Measurements from ENCODE around the gene RAP1GAP.
"Not testable (repeated sequence)": the region's sequence is repeated elsewhere in the genome, so short reads cannot be mapped to it uniquely, and the experiment has no call there.

The RAP1GAP gene

DNA sequence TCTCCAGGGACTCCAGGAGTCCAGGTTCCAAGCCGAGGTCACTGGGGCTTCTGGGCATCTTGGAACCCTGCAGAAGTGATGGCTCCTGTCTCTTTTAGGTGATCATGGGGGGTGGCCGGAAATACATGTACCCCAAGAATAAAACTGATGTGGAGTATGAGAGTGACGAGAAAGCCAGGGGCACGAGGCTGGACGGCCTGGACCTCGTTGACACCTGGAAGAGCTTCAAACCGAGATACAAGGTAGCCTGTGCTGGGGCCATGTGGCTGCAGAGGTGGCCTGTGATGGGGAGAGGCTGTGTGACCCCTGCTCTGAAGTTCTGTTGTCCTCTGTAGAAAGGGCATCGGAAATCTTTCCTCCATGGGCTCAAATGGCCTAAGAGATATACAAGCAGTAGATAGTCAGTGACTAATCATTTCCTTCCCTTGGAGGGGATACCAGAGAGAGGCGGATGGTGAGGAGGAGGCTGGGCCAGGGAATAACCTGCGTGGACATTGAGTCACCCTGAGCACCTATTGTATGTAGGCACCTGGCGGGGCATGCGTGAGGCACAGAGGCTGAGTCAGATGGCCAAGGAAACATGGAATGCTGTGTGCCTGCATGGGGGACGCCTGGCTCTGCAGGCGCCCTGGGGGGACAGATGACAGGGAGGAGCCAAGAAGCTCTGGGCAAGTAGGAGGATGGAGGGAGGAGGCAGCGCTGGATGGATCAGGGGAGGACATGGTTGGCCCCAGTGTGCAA lies 101.0 kb downstream of the RAP1GAP start:
- no peak for DNase-seq

DNA sequence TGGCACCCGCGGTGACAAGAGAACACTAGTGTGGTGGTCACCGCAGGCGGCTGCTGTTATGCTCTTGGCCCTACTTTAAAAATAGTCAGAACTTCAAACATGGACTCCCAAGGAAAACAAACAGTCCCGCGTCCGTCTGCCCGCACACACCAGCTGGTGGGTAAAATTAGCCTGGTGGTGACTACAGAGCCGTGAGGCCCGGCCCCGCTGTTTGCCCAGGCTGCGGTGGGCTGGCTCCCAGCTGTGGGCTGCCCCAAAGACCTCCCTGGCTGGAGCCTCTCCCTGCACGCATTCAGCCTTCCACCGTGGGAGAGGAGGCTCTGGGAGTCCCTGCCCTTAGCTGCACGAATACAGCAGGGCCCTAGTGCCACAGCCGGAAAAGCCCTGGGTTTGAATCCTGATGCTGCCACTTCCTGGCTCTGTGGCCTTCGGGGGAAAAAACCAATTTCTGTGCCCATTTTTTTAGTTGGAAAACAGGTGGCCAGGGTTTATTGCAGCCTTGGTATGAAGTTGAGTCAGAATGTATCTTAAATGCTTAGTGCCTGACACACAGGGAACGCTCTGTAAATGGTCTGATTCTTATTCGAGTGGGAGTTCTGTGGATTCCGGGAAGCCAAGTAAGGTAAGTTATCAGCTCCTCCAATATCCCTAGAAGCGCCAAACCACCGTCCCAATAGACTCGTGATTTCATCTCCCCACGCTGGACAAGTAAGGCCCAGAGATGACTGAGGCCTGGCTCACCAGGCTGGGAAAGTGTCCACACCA lies 101.7 kb downstream of the RAP1GAP start:
- no peak for DNase-seq

DNA sequence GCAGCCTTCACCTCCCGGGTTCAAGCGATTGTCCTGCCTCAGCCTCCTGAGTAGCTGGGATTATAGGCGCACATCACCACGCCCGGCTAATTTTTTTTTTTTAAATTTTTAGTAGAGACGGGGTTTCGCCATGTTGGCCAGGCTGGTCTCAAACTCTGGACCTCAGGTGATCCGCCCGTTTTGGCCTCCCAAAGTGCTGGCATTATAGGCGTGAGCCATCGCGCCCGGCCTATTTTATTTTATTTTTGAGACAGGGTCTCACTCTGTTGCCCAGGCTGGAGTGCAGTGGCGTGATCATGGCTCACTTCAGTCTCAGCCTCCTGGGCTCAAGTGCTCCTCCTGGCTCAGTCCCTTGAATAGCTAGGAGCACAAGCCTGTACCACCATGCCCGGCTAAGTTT lies 102.8 kb downstream of the RAP1GAP start:
- DNase-seq, result not testable (repeated sequence)

DNA sequence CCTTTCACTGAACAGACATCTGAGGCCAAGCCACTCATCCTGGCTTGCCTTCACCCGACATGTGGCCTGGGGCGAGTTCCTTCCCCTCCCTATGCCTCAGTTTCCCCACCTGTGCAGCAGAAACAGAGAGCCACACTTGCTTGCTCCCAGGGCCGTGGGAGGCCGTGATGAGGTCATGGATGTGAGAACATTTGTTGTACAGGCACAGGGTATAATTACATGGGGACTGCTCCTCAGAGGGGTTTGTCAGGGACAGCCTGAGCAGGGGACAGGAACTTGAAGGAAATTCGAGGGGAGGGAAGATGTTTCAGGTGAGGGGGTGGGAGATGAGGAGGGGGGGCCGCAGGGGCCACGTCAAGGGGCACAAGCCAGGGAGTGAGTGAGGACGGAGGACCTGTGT lies 103.9 kb downstream of the RAP1GAP start:
- DNase-seq, result no peak

DNA sequence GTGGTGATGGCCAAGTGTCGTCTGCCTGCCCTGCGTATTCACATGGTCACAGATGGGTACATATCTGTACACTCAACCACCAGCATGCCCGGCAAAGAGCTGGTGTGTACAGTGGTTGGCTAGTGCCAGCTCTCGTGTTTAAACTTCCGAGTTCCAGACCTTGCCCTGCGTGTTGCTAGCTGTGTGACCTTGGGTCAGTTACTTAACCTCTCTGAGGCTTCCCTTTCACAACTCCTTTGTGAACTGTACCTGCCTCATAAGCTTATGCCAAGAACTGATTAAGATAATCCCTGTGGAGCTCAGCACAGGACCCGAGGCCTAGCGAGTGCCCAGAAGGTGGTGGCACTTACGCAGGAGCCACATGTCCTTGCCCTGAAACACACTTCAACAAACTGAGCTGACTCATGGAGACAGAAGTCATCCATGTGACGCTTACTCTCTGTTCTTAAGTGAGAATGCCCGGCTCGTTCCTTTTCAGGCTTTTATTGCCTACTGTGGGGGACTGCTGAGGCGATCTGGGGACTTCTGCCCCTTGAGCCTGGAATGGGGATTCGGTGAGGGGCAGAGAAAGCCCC lies 104.5 kb downstream of the RAP1GAP start:
- no peak for DNase-seq

DNA sequence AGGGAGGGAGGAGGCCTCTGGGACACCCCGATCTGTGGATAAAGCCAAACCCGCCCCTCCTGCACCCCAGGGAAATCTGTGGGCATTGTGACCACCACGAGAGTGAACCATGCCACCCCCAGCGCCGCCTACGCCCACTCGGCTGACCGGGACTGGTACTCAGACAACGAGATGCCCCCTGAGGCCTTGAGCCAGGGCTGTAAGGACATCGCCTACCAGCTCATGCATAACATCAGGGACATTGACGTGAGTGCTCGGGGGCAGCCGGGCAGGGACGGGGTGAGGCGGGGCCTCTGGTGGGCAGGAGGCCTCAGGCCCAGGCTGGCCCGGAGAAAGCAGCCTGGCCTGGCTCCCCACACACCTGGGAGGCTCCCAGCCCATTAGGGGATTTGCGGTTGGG lies 105.2 kb downstream of the RAP1GAP start:
- no peak for DNase-seq

DNA sequence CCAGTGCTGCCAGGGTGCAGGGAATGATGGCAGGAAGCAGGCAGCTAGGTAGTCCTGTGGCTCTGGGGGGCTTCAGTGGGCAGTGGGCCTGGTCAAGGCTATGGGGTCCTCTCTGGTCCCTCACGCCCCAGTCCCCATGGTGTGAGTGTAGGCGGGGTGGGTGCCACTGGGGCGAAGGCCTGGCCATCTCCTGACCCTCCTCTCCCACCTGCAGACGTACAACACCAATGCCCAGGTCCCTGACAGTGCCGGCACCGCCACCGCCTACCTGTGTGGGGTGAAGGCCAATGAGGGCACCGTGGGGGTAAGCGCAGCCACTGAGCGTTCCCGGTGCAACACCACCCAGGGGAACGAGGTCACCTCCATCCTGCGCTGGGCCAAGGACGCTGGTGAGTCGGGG lies 106.3 kb downstream of the RAP1GAP start:
- DNase-seq, result no peak

DNA sequence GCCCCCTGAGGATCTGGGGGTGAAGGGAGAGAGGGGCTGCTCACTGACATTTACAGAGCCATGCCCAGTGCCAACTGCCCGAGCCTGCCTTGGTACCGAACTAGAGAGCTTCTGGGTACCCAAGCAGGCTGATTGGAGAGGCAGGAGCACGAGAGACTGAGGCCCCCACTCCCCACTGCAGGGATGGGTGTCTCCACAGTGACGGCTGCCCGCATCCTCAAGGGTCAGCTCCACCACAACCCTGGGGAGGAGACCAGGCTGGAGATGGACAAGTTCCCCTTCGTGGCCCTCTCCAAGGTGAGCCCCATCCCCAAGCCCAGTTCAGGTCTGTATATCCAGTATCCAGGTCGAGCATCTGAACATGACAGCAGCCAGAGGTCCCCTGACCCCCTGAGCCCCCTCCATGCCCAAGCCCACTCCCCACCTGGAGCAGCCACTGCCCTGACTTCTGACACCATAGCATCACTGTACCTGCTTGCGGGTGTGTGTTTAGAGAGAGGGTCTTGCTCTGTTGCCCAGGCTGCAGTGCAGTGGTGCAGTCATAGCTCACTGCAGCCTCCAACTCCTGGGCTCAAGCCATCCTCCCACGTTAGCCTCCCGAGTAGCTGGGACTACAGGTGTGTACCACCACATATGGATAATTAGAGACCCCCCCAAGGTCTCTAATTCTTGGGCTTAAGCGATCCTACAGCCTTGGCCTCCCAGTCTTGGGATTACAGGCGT lies 108.1 kb downstream of the RAP1GAP start:
- DNase-seq, result no peak

DNA sequence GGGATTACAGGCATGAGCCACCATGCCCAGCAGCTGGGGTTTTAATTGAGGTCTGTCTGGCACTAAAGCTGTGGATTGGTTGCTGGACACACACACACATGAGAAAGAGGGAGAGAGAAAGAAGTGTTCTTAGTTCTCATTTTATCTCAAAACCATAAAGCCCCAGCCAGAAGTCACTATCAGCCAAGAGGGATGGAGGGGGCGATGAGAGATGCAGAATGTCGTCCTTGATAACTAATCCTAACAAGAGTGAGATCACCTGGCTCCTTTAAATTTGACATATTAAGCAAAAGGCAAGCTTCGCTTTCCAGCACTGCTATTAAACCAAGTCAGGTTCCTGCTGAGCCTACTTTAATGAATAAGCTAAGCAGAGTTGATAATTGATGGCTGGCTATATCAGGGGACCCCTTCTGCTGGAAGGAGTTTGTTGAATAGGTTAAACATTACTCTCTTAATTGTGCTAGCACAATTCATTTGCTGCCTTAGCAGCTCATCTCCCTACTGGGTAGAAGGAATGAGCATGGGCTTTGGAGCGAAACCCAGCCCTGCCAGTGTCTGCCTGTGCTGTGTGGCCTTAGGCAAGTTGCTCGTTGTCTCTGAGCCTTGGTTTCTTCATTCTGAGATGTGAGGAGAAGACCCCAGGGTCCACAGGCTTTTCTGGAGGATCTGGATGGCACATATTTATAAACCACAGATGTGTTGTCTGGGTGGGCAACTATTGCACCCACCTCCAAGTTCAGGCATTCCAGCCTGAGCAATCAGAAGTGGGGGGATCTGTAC lies 109.2 kb downstream of the RAP1GAP start:
- no peak for DNase-seq

DNA sequence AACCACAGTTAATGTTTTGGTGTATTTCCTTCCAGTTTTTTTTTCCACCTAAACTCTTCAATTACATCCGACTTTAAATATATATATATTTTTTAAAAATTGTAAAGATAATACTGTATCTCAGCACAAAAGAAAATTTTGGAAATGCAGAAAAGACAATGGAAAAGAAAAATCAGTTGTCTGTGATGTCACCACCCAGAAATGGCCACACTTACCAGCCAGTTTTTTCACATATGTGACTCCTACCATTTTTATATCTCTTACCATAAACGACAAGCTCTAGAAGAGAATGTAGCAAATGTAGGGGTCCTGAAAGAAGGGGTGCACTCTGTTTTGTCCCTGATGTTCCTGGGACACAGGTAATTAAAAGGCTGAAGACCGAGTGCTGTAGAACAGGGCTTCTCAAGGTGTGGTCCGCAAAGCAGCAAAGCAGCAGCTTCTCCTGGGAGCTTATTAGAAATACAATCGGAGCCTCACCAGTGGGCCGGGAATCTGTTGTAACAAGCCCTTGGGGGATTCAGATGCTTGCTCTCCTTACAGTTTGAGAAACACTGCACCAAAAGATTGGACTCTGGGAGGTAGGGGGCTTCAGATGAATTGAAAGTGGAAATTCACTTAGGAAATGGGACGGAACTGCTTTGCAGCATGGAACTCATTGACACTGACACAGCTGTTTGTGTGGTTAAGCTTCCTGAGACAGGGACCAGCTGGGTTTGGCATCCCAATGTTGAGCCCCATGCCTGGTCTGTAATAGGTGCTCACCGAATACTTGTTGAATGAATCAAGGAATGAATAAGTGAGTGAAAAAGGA lies 115.8 kb downstream of the RAP1GAP start:
- DNase-seq, result no peak

DNA sequence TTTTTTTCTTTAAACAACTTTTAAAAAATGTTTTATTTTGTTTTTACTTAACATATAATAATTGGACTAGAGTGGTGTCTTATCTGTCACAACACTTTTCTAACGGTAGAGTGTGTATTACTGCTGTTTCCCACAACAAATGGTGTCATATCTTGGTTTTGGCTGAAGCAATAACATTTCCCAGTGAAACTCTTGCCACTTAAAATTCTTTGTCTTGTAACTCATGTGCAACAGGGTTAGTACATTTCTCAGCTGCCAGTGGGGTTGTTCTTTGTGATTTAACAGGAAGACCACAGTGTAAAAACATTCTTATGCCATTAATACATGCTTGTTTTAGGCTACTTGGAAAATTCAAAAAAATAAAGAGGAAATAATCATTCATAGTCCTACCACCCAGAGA lies 116.4 kb downstream of the RAP1GAP start:
- DNase-seq, result no peak

DNA sequence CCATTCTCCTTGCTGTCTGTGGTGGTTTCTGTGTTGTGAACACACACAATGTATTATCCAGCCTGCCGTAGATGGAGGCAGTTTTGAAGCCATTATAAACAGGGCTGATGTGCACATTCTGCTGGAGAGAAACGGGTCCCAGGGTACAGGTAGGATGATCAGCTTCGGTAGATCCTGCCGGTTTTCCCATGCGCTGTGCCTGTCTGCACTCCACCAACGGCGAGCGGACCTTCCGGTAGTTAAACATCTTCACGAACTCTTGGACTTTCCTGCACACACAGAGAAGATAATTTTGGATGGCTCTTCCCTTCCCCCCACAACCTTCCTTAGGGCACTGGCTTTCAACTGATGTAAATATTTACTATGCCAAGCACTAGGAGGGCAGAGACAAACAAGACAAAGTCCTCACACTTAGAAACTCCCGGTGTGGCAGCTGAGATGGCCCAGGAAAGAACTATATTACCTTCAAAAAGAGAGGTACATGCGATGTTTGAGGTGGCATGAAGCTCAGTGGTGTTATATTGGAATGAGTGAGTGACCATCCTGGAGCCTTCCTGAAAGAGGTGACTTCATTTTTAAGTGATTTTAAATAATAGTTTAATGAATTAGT lies 118.2 kb downstream of the RAP1GAP start:
- no peak for DNase-seq

DNA sequence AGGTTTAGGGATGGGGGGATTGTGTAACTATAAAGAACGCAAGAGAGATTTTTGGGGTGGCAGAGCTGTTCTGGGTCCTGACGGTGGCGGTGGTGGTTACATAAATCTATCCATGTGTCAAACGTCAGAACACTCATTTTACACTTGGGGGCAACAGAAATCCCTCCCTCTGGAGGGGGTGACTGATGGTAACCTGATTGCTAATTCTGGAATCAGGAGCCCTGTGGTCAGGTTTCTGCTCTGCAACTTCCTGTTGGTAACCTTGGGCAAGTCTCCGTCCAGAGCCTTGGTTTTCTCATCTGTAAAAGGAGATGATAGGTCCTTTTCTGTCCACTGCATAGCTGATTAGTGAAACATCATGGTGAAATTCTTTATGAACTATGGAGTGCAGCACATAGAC lies 119.1 kb downstream of the RAP1GAP start:
- no peak for DNase-seq

DNA sequence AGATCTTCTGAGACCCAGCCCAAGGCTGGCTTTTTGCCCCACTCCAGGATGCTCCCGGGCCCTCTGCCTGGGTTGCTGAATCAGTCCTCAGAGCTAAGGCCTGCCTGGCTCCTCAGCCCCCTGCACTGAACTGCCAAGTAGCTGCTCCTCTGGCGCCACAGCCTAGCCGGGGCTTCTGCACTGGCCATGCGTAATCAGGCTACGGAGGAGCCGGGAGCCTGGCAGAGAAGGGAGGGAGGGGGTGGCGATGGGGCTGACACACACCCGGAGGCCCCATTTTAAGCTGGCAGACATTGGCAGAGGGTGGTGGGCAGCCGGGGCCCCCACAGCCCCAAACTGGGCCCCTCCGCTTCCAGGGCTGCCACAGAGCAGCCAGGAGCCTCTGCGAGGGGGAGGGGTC lies 121.3 kb downstream of the RAP1GAP start:
- DNase-seq, result no peak

Measured in NCI-H1694 (cell line).